ENCODE data around the gene AXDND1. TPM values are rescaled to one million over a fixed set of nuclear protein-coding genes. Genes with fewer than 3 reads are reported as not detected.

Gene AXDND1
- total RNA-seq, 1 experiment from 2014 or later: 0.48 TPM

DNA sequence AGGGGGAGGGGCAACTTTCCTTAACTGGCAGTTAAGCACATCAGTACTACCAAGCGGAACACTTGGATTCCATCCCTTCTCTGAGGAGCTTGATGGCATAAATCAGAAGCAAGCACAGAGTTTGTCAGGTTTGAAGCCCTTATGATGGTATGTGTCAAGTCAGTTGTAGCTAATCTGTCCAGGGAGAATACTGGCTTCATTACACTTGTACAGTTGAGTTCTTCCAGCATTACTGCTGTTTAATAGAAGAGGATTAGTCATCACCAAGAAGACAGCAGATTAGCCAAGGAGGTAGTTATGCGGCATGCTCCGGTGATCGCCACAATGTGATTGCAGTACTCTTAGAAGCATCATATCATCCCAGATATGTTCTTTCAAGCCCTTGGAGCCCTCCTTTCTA lies 223.7 kb downstream of the AXDND1 start:
- no peak for DNase-seq (ENCODE audit: low read depth, low spot score)
- in situ Hi-C loops (cut with HindIII; ENCODE audit: low pct_unique_long_range_greater_than_20kb, low sequenced_read_pairs): no loop called here

DNA sequence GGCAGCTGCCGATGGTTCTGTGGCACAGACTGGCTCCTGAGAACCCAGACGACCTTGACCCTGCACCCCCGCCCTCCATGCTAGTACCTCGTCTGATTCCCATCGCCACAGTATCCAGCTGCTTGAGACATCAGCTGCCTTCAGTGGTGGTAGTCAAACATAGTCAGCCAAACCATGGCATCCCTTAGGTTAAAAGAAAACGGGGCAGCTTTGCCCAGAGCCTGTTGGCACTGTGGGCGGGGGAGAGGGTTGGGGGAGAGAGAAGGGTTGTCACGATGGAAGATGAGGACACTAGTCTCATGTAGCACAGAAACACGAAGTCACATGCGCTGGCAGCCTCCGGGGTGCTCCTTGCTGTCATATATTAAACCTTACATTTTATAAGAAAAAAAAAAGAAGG lies 224.9 kb downstream of the AXDND1 start:
- no peak for DNase-seq (ENCODE audit: low read depth, low spot score)
- in situ Hi-C loops (cut with HindIII; ENCODE audit: low pct_unique_long_range_greater_than_20kb, low sequenced_read_pairs): no loop called here

DNA sequence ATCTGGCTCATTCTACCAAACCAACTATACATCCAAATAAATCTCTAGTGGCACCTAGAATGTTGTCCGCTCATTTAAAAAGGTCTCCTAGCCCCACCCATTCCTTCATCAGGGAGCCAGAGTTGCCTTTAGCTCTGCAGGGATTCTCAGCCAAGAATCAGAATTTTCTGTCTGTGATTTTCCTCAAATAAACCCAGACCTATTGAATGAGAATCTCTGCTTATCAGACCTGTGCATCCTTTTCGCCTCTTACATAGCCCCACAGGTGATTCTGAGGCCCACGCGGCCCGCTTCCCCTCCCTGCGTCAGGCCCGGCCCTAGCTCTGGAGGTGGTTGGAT lies 225.5 kb downstream of the AXDND1 start:
- in situ Hi-C loops (cut with HindIII; ENCODE audit: low pct_unique_long_range_greater_than_20kb, low sequenced_read_pairs): no loop called here
- DNase-seq (ENCODE audit: low read depth, low spot score): no peak

DNA sequence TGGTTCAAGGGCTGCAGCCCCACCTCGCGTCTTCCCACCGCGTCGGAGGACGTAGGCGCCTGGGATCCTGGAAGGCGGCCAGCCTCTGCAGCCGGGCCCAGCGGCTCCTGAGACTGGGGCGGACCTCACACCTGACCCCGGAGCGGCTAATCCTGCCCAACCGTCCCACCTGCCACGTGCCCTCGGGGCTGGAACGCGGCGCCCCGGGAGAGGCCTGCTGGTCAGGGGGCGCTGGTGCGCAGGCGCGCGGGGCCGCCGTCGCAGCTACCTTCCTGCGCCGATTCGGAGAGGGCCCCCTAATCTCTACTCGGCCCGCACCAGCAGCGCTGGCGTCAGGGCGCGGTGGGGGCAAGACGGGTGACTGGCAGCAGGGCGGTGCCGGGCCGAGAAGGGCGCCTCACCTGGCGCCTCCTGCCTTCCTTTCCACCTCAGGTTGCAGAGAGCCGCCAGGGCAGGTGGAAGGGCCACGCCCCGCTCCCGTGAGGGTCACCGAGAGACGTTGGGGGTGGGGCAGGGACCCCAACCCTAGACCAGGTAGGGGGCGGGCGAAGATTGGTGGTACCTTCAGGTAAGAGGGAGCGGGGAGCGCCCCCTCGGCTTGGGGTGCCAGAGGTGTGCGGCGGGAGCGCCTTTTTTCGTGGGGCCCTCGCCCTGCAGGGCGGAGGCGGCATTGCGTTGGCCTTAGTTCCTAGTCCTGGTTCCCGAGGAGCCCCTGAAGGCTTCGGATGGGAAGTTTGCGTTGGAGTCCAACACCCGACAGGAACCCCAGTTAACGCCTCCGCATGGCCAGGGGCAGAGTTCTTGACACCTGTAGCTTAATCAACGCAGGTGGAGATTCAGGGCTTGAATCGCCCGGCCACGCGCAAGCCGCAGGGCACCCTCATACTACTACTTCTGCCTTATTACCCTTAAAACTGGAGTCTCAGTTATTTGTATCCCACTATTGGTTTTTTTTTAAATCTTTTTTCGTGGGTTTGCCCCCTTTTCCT lies 226.1 kb downstream of the AXDND1 start, which contains the start of gene TDRD5:
Gene TDRD5, plus strand, starts transcription at position 241 of the 989 bp plus-strand sequence. CDS start 784 bp downstream, outside the sequence.
- in situ Hi-C loops (cut with HindIII; ENCODE audit: low pct_unique_long_range_greater_than_20kb, low sequenced_read_pairs): no loop called here
- peak; percentile 32 for DNase-seq (ENCODE audit: low read depth, low spot score)

DNA sequence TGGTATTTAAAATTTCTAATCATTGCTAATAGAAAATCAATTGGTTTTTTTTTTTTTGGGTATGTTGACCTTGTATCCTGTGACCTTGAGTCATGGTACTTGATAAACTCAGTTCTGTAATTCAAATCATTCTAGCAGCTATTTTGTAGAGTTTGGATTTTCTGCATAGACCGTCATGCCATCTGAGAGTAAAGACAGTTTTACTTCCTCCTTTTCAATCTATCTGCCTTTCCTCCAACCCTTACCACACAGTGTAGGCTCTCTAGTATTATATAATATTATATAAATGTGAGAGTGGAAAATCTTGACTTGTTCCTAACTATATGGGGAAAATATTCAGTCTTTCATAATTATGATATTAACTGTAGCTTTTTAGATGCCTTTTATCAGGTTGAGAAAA lies 232.9 kb downstream of the AXDND1 start:
- DNase-seq (ENCODE audit: low read depth, low spot score): no peak
- in situ Hi-C loops (cut with HindIII; ENCODE audit: low pct_unique_long_range_greater_than_20kb, low sequenced_read_pairs): no loop called here

DNA sequence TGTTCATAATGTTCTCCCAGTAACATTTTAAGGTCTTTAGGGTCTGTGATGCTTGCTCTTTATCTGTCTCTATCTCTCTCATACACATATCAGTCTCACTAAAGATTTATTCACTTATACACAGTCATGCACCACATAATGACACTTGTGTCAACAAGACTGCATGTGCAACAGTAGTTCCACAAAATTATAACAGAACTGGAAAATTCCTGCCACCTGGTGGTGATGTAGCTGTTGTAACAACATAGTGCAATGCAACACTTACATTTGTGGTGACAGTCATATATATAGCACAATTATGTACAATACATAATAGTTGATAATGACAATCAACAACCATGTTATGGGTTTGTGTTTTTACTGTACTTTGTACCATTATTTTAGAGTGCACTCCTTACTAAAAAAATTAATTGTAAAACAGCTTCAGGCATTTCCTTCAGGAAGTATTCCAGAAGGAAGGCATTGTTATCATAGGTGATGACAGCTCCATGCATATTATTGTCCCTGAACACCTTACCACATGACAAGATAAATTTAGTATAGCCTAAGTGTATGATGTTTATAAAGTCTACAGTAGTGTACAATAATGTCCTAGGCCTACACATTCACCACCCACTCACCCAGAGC lies 234.0 kb downstream of the AXDND1 start:
- in situ Hi-C loops (cut with HindIII; ENCODE audit: low pct_unique_long_range_greater_than_20kb, low sequenced_read_pairs): no loop called here
- peak; percentile 63 for DNase-seq (ENCODE audit: low read depth, low spot score)

DNA sequence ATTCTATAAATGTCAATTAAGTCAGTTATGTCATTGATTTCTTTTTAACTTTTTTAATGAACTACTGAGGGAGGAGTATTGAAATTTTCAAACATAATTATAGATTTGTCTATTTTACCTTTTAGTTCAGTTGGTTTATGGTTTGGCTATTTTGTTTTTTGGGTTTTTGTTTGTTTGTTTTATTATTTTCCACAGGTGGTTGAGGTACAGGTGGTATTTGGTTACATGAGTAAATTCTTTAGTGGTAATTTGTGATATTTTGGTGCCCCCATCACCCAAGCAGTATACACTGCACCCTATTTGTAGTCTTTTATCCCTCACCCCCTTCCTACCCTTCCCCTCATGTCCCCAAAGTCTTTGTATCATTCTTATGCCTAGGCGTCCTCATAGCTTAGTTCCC lies 235.3 kb downstream of the AXDND1 start:
- no peak for DNase-seq (ENCODE audit: low read depth, low spot score)
- in situ Hi-C loops (cut with HindIII; ENCODE audit: low pct_unique_long_range_greater_than_20kb, low sequenced_read_pairs): no loop called here

Small RNA genes within 50 kb of the gene (small RNA-seq; reads per million reads assigned to genes)
- 0 reads per million in 2 experiments for gene MEF2AP1
- gene RNU5F-2P: 0 to 0.05 reads per million in 2 experiments

Other genes starting within 250 kb of the AXDND1 start
- 61.3 and 63.2 TPM in 2 replicates for gene ABL2, start 136.3 kb upstream of the AXDND1 start, total RNA-seq (2014; rRNA removed; shearing (Covaris generic))
- 37.1 and 42.9 TPM in 2 replicates for gene SOAT1, start 72.2 kb upstream of the AXDND1 start, total RNA-seq (2014; rRNA removed; shearing (Covaris generic))
- not detected in 2 replicates for gene NPHS2, start 210.0 kb downstream of the AXDND1 start, total RNA-seq (2014; rRNA removed; shearing (Covaris generic))
- gene TDRD5, start 225.9 kb downstream of the AXDND1 start, total RNA-seq (2014; rRNA removed; shearing (Covaris generic)): 0.05 and 0.21 TPM in 2 replicates